Measurements from ENCODE around the gene CLDN1.

Gene CLDN1

DNA sequence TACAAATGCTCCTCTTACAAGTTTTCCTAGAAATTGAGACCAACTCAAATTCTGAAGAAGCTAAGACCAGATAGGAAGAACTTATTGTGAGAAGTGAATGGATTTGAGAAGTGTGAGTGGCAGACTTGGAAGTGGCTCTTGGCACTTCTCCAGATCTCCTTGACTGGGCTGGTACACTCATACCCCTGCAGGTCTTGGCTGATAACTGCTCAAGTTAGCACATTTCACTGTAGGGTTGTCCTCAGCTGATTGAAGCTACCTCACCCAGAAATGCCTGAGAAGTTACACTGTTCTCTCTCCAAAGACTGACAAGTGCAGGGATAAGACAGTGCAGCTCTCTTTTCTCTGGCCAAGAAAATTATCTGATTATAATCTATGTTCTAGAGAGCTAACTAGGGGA, 16.5 kb upstream of the CLDN1 start:
- TF ChIP-seq EZH2 (IDR thresholded peaks at IDR 0.05; ENCODE audit: borderline replicate concordance, low read length) = no peak
- TF ChIP-seq, protein P1, sequence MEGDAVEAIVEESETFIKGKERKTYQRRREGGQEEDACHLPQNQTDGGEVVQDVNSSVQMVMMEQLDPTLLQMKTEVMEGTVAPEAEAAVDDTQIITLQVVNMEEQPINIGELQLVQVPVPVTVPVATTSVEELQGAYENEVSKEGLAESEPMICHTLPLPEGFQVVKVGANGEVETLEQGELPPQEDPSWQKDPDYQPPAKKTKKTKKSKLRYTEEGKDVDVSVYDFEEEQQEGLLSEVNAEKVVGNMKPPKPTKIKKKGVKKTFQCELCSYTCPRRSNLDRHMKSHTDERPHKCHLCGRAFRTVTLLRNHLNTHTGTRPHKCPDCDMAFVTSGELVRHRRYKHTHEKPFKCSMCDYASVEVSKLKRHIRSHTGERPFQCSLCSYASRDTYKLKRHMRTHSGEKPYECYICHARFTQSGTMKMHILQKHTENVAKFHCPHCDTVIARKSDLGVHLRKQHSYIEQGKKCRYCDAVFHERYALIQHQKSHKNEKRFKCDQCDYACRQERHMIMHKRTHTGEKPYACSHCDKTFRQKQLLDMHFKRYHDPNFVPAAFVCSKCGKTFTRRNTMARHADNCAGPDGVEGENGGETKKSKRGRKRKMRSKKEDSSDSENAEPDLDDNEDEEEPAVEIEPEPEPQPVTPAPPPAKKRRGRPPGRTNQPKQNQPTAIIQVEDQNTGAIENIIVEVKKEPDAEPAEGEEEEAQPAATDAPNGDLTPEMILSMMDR (IDR thresholded peaks at IDR 0.05; ENCODE audit: low read length) = no peak
- H4K20me1 ChIP-seq (ENCODE audit: insufficient read depth, low read length) = no peaks in the 10 kb centered on the region
- no peak overlapping the region for H2AFZ ChIP-seq (ENCODE audit: low read length)
- H3F3A ChIP-seq (ENCODE audit: insufficient read depth, low read length) = no peaks in the 10 kb centered on the region
- H3K4me2 ChIP-seq (ENCODE audit: low read length) = no peak overlapping the region
- no peaks in the 10 kb centered on the region for H3K27me3 ChIP-seq (ENCODE audit: insufficient read depth, low read length)
- H3K4me3 ChIP-seq (ENCODE audit: low read depth, low read length, poor library complexity, severe bottlenecking) = no peak overlapping the region
- H3K9me2 ChIP-seq (ENCODE audit: low read depth, low read length) = no peaks in the 10 kb centered on the region
- no peaks in the 10 kb centered on the region for H3K4me1 ChIP-seq (ENCODE audit: insufficient read depth, low read length, severe bottlenecking)
- H3K9ac ChIP-seq (ENCODE audit: low read length) = no peak overlapping the region
- no peak overlapping the region for H3K27ac ChIP-seq (ENCODE audit: low read depth, low read length, poor library complexity, severe bottlenecking)
- no peaks in the 10 kb centered on the region for H3K36me3 ChIP-seq (ENCODE audit: insufficient read depth, low read length)
- no peaks in the 10 kb centered on the region for H3K9me3 ChIP-seq (ENCODE audit: low read length)
- no peaks in the 10 kb centered on the region for H3K79me2 ChIP-seq (ENCODE audit: insufficient read depth, low read length)

DNA sequence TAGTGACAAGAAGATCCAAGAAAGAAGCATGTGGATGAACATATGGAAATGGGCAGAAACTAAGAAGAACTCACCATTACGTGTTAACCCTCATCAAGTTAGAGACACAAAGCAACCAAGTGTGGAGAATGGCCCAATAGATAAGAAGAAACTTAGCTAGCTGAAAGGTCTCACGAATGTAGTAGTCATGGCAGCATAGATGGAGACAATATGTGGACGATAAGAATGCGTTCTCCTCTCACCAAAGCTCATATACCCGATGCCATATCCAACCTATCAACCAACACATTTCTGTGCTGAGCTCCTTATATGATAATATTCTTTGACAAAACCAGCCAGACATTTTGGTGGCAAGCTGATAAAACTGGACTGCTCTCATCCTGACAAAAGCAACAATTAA, 15.1 kb upstream of the CLDN1 start:
- Histone ChIP-seq H3K9me3 (ENCODE audit: low read length) (no peaks in the 10 kb centered on the region), H3K79me2 (ENCODE audit: insufficient read depth, low read length) (no peaks in the 10 kb centered on the region), H3K27me3 (ENCODE audit: insufficient read depth, low read length) (no peaks in the 10 kb centered on the region), H3K9me2 (ENCODE audit: low read depth, low read length) (no peaks in the 10 kb centered on the region), H2AFZ (ENCODE audit: low read length) (no peak overlapping the region), H3K27ac (ENCODE audit: low read depth, low read length, poor library complexity, severe bottlenecking) (no peak overlapping the region), H4K20me1 (ENCODE audit: insufficient read depth, low read length) (no peaks in the 10 kb centered on the region), H3K4me1 (ENCODE audit: insufficient read depth, low read length, severe bottlenecking) (no peaks in the 10 kb centered on the region), H3K4me3 (ENCODE audit: low read depth, low read length, poor library complexity, severe bottlenecking) (no peak overlapping the region), H3K4me2 (ENCODE audit: low read length) (no peak overlapping the region), H3K36me3 (ENCODE audit: insufficient read depth, low read length) (no peaks in the 10 kb centered on the region), H3F3A (ENCODE audit: insufficient read depth, low read length) (no peaks in the 10 kb centered on the region), H3K9ac (ENCODE audit: low read length) (no peak overlapping the region)
- TF ChIP-seq EZH2 (IDR thresholded peaks at IDR 0.05; ENCODE audit: borderline replicate concordance, low read length) = no peak
- TF ChIP-seq, protein P1 (IDR thresholded peaks at IDR 0.05; ENCODE audit: low read length) = no peak

DNA sequence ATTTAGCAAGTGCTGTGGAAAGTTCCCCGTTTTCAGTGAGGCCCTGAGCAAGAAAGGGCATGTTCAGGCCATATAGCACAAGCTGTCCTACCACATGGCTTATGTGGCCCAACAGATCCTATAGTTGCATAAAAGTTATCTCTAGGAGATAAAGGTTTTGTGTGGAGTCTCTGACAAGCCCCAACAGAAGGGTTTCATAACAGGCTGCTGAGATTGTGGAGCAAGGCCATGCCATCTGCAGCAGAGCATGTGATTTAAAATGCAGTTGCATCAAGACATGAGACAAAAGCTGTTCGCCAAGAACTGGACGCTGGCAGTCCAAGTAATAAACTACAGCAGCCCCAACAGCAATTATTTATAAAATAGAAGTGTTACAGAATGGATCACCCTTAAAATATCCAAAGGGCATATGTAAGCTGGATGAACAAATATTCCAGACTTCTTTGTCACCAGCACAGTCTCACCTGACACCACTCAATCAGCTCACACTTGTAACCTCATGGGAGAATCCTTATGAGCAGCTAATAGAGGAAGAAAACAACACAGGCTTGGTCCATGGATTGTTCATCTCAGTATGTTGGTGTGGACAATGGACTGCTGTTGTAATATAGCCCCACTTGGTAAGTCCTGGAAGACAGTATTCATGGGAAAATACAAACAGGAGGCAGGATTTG, 14.4 kb upstream of the CLDN1 start:
- Histone ChIP-seq H3K9me3 (ENCODE audit: low read length) (no peaks in the 10 kb centered on the region), H3F3A (ENCODE audit: insufficient read depth, low read length) (no peaks in the 10 kb centered on the region), H3K27me3 (ENCODE audit: insufficient read depth, low read length) (no peaks in the 10 kb centered on the region)

More for the DNA sequence above, 14.4 kb upstream of the CLDN1 start:
- Histone ChIP-seq H3K4me3 (ENCODE audit: low read depth, low read length, poor library complexity, severe bottlenecking) (no peak overlapping the region), H3K9ac (ENCODE audit: low read length) (no peak overlapping the region), H3K4me2 (ENCODE audit: low read length) (no peak overlapping the region), H3K79me2 (ENCODE audit: insufficient read depth, low read length) (no peaks in the 10 kb centered on the region), H3K36me3 (ENCODE audit: insufficient read depth, low read length) (no peaks in the 10 kb centered on the region), H4K20me1 (ENCODE audit: insufficient read depth, low read length) (no peaks in the 10 kb centered on the region), H3K9me2 (ENCODE audit: low read depth, low read length) (no peaks in the 10 kb centered on the region), H2AFZ (ENCODE audit: low read length) (no peak overlapping the region), H3K27ac (ENCODE audit: low read depth, low read length, poor library complexity, severe bottlenecking) (no peak overlapping the region), H3K4me1 (ENCODE audit: insufficient read depth, low read length, severe bottlenecking) (no peaks in the 10 kb centered on the region)
- TF ChIP-seq, protein P1 (IDR thresholded peaks at IDR 0.05; ENCODE audit: low read length) = no peak
